GM19043 (cell line): ENCODE data around the gene LARGE2.

Source experiments
- ATAC-seq: cut with Tn5 transposase; IDR thresholded peaks from one replicate; pipeline ENCODE4 v1.9.1; 2021; ENCODE audit warnings: low read depth; ENCODE audit not compliant: unreplicated experiment

Gene LARGE2

GRCh38 chr11:45947885-45948284 is 25.4 kb downstream of the LARGE2 start:
- ATAC-seq: no peak

- no peak for ATAC-seq
These were observed 25.9 kb downstream of the LARGE2 start for GRCh38 chr11:45948356-45948755.

GRCh38 chr11:45949992-45950407 is 27.5 kb downstream of the LARGE2 start:
- ATAC-seq: no peak

- no peak for ATAC-seq
These were observed 37.4 kb downstream of the LARGE2 start for GRCh38 chr11:45959851-45960250.

GRCh38 chr11:45960387-45961095 is 38.1 kb downstream of the LARGE2 start:
- no peak for ATAC-seq

GRCh38 chr11:45961751-45962240 is 39.3 kb downstream of the LARGE2 start:
- ATAC-seq: no peak

GRCh38 chr11:45964911-45965389 is 42.5 kb downstream of the LARGE2 start:
- ATAC-seq: no peak

GRCh38 chr11:45967506-45967905 is 45.0 kb downstream of the LARGE2 start:
- no peak for ATAC-seq

- no peak for ATAC-seq
These were observed 46.4 kb downstream of the LARGE2 start for GRCh38 chr11:45968901-45969300.

- no peak for ATAC-seq
These were observed 51.1 kb downstream of the LARGE2 start for GRCh38 chr11:45973601-45974000.

- ATAC-seq: no peak
These were observed 52.4 kb downstream of the LARGE2 start for GRCh38 chr11:45974806-45975205.
